Measurements from ENCODE around the gene SLC37A2.

SLC37A2 gene

DNA sequence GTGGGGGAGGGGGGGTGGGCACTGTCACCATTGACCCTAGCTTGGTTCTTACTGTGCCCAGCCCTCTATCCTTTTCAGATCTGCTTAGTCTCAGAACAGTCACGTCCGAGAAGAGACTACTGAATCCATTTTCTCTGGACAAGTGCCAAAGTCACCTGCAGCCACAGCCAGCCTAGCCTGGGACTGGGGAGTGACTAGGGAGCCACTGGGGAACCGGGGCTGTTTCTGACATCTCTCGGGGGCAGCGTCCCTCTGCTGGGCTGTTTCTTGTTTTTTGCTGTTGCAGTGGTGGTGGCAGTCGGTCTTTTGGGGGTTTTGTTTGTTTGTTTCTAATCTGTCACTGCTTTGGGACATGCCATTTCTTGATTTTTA lies 8.7 kb downstream of the SLC37A2 start:
- Histone ChIP-seq H3K4me1 (ENCODE audit: insufficient read depth, low read length) (no peaks in the 10 kb centered on the region), H3K9ac (ENCODE audit: low read length) (no peak overlapping the region), H3K9me3 (ENCODE audit: low read length) (no peaks in the 10 kb centered on the region), H3K36me3 (ENCODE audit: insufficient read depth, low read length) (no peaks in the 10 kb centered on the region), H3K27me3 (ENCODE audit: control insufficient read depth in 1 of 2, insufficient read depth in 2 of 2, low read length in 2 of 2) (no peaks in the 10 kb centered on the region), H3K4me3 (ENCODE audit: low read depth in 1 of 2, low read length in 2 of 2) (no peak overlapping the region), H3K27ac (ENCODE audit: low read depth, low read length) (no peak overlapping the region)

DNA sequence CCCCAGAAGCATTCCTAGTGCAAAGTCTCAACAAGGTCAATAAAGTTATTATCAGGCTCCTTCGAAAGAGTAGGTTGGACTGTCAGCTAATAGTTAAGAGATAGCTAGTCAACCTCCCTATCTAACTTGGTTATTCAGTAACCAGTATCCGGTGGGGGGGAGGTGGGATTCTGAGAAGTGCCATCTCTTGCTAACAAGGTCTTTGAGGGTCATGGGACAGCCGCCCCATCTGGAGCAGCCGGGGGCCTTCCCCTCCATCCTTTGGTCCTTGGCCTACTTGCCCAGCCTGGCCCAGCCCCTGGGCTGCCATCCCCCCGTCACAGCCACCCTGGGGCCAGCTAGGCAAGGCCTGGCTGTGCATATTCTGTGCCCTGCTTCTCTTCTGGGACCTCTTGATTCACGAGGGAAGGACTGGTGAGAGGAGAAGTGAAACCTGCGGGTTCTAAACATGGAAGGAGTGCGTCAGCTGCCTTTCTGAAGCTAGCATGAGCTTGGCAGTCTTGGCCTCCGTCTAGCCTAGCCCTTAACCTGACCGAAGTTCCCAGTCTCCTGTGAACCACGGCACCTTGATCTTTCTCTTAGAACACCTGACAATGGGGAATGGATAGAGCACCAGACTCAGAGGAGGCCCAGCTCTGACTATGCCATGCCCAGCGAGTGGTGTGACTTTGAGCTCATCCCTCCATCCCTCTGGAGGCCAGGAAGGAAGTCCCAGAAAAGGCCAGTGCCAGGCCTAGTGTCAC lies 9.3 kb downstream of the SLC37A2 start:
- Histone ChIP-seq H3K36me3 (ENCODE audit: insufficient read depth, low read length) (no peaks in the 10 kb centered on the region), H3K9me3 (ENCODE audit: low read length) (no peaks in the 10 kb centered on the region), H3K4me3 (ENCODE audit: low read depth in 1 of 2, low read length in 2 of 2) (no peak overlapping the region), H3K27ac (ENCODE audit: low read depth, low read length) (no peak overlapping the region), H3K27me3 (ENCODE audit: control insufficient read depth in 1 of 2, insufficient read depth in 2 of 2, low read length in 2 of 2) (no peaks in the 10 kb centered on the region), H3K4me1 (ENCODE audit: insufficient read depth, low read length) (no peaks in the 10 kb centered on the region), H3K9ac (ENCODE audit: low read length) (no peak overlapping the region)

GRCh38 chr11:125072961-125073590 lies 10.0 kb downstream of the SLC37A2 start:
- H3K27ac ChIP-seq (ENCODE audit: low read depth, low read length) = no peak overlapping the region

DNA sequence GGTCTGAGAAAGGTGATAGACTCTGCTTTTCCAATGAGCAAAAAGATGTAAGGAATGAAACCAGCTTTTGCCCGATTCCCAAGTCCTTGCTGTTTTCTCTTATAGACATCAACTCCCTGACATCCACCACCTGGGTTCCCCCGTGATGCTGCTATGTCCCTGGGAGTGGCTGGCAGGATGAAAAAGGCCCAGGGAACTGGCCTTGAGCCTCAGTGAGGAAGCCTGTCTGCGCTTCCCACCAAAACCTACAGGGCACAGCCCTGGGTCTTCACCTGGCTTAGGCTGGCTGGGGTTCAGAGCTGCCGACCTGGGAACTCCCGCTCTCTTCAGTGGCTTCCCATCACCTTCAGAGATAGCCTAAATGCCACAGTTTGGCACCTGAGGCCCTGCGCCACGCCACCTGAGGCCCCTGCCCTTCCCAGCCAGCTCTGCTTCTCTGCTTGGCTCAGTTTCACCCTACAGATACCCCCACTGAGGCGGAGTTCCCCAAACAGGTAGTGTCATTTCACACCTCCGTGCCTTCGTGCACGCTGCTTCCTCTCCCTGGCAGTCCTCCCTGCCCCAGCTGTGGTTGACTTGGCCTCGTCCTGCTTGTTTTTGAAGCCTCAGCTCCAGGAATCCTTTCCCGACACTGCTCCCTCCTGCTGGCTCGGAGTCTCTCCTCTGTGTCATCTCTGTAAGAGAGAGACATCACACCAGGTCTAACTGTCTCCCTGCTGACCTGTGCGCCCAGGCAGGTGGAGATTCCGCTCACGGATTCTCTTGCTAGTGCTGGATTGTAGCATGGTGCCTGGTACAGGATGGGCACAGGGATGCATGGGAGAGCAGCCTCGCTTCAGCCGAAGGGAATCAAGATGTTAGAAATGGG lies 10.7 kb downstream of the SLC37A2 start:
- Histone ChIP-seq H3K9ac (ENCODE audit: low read length) (no peak overlapping the region), H3K27me3 (ENCODE audit: control insufficient read depth in 1 of 2, insufficient read depth in 2 of 2, low read length in 2 of 2) (no peaks in the 10 kb centered on the region), H3K27ac (ENCODE audit: low read depth, low read length) (no peak overlapping the region), H3K4me1 (ENCODE audit: insufficient read depth, low read length) (no peaks in the 10 kb centered on the region), H3K9me3 (ENCODE audit: low read length) (no peaks in the 10 kb centered on the region), H3K36me3 (ENCODE audit: insufficient read depth, low read length) (no peaks in the 10 kb centered on the region), H3K4me3 (ENCODE audit: low read depth in 1 of 2, low read length in 2 of 2) (no peak overlapping the region)

More at GRCh38 chr11:125072961-125073590, 10.0 kb downstream of the SLC37A2 start:
- no peak overlapping the region for H3K4me3 ChIP-seq (ENCODE audit: low read depth in 1 of 2, low read length in 2 of 2)
- no peaks in the 10 kb centered on the region for H3K27me3 ChIP-seq (ENCODE audit: control insufficient read depth in 1 of 2, insufficient read depth in 2 of 2, low read length in 2 of 2)
- no peaks in the 10 kb centered on the region for H3K9me3 ChIP-seq (ENCODE audit: low read length)
- no peak overlapping the region for H3K9ac ChIP-seq (ENCODE audit: low read length)
- no peaks in the 10 kb centered on the region for H3K4me1 ChIP-seq (ENCODE audit: insufficient read depth, low read length)
- no peaks in the 10 kb centered on the region for H3K36me3 ChIP-seq (ENCODE audit: insufficient read depth, low read length)

DNA sequence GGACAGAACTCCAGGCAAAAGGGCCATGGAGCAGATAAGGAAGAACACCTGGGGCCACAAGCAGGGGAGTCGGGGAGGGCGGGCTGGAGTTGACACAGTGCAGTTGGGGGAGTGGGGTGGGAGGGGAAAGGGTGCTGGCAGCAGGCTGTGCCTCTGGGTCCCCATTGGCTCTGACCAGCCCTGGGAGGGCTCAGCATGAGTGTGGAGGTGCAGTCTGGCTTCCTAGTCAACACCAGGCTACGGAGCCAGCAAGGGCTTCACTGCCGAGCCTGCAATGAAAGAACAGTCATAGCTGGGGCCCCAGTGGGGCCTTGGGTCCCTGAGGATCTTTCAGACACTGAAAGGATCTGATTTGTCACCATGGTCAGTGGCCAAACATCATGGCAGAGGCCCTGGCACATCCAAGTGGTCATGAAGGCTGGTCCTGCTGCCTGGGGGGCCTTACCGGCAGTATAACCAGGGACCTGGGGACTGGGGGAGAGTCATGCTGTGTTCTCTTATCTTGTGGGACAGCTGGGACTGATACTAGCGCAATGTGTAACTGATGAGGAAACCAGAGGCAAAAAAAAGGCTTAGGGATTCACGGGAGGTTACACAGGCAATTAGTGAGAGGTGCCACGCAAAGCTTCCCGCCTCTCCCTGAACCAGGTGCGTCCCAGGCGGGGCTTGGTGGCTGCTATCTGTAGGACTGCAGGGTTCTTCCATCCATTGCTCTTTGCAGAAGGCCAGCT lies 11.6 kb downstream of the SLC37A2 start:
- H3K9me3 ChIP-seq (ENCODE audit: low read length) = no peaks in the 10 kb centered on the region
- H3K36me3 ChIP-seq (ENCODE audit: insufficient read depth, low read length) = no peaks in the 10 kb centered on the region
- H3K27me3 ChIP-seq (ENCODE audit: control insufficient read depth in 1 of 2, insufficient read depth in 2 of 2, low read length in 2 of 2) = no peaks in the 10 kb centered on the region
- no peak overlapping the region for H3K4me3 ChIP-seq (ENCODE audit: low read depth in 1 of 2, low read length in 2 of 2)
- no peak overlapping the region for H3K27ac ChIP-seq (ENCODE audit: low read depth, low read length)
- no peak overlapping the region for H3K9ac ChIP-seq (ENCODE audit: low read length)
- H3K4me1 ChIP-seq (ENCODE audit: insufficient read depth, low read length) = no peaks in the 10 kb centered on the region

DNA sequence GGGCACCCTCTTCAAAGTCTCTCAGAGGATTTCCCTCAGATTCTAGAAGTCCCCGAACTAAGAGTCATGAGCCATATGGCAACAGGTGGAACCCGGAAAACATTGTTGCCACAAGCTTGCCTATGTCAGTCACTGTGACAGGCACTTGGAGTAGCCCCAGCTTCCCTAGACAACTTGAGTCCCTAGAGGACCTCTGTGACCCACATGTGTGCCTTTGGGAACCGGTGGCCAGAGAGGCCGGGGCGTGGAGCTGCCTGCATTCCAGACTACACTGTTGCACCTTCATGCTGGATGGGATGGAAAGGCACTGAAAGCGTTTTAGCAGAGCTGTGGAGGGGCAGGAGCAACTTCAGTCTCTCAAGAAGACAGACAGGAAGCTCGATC lies 12.1 kb downstream of the SLC37A2 start:
- no peak overlapping the region for H3K9ac ChIP-seq (ENCODE audit: low read length)
- no peaks in the 10 kb centered on the region for H3K36me3 ChIP-seq (ENCODE audit: insufficient read depth, low read length)
- no peaks in the 10 kb centered on the region for H3K27me3 ChIP-seq (ENCODE audit: control insufficient read depth in 1 of 2, insufficient read depth in 2 of 2, low read length in 2 of 2)
- no peak overlapping the region for H3K27ac ChIP-seq (ENCODE audit: low read depth, low read length)
- no peaks in the 10 kb centered on the region for H3K9me3 ChIP-seq (ENCODE audit: low read length)
- no peak overlapping the region for H3K4me3 ChIP-seq (ENCODE audit: low read depth in 1 of 2, low read length in 2 of 2)
- H3K4me1 ChIP-seq (ENCODE audit: insufficient read depth, low read length) = no peaks in the 10 kb centered on the region

DNA sequence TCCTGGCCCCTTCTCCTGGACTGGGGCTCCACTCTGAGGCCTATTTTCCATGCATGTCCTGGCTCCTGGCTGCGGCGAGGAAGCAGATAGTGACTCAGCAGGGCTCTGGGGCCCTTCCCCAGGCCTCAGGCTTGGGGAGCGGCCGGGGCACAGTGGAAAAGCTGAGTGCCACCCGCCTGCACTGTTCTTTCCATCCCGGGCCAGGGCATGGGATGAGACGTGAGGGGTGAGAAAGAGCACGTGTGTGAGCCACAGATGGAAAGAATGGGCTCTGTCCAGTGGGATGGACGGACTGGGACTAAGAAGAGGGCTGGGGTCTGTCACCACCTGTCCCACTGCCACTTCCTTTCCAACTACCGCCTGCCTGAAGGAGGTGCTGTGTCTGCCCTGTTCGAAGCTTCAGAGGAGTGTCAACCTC lies 12.8 kb downstream of the SLC37A2 start:
- Histone ChIP-seq H3K9ac (ENCODE audit: low read length) (no peak overlapping the region), H3K36me3 (ENCODE audit: insufficient read depth, low read length) (no peaks in the 10 kb centered on the region), H3K27me3 (ENCODE audit: control insufficient read depth in 1 of 2, insufficient read depth in 2 of 2, low read length in 2 of 2) (no peaks in the 10 kb centered on the region), H3K4me3 (ENCODE audit: low read depth in 1 of 2, low read length in 2 of 2) (no peak overlapping the region), H3K27ac (ENCODE audit: low read depth, low read length) (no peak overlapping the region), H3K9me3 (ENCODE audit: low read length) (no peaks in the 10 kb centered on the region), H3K4me1 (ENCODE audit: insufficient read depth, low read length) (no peaks in the 10 kb centered on the region)

DNA sequence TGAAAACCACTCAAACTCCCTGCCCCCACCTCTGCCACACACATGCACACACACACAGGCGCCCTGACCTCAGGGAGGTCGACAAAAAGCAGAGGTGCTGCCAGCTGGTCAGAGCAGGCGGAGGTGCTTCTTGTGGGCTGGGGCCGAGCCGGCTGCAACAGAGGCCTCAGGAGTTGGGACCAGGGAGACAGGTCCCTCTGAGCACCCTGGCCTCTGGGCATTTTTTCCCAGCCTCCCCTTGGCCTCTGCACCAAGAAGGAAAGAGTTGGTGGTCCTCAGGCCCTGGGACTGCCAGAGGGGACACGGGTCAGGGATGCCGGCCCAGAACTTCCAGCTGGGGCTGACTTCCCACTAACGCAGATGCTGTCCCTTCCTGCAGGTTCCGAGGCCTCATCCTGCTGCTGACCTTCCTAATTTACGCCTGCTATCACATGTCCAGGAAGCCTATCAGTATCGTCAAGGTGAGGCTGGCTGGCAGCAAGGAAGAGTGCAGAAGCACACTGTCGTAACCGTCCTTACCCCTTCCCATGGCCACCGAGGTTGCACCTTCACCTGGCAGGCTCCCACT lies 13.4 kb downstream of the SLC37A2 start:
- Histone ChIP-seq H3K4me3 (ENCODE audit: low read depth in 1 of 2, low read length in 2 of 2) (no peak overlapping the region), H3K9me3 (ENCODE audit: low read length) (no peaks in the 10 kb centered on the region), H3K36me3 (ENCODE audit: insufficient read depth, low read length) (no peaks in the 10 kb centered on the region), H3K27me3 (ENCODE audit: control insufficient read depth in 1 of 2, insufficient read depth in 2 of 2, low read length in 2 of 2) (no peaks in the 10 kb centered on the region), H3K9ac (ENCODE audit: low read length) (no peak overlapping the region), H3K4me1 (ENCODE audit: insufficient read depth, low read length) (no peaks in the 10 kb centered on the region), H3K27ac (ENCODE audit: low read depth, low read length) (no peak overlapping the region)

- H3K27me3 ChIP-seq (ENCODE audit: control insufficient read depth in 1 of 2, insufficient read depth in 2 of 2, low read length in 2 of 2) = no peaks in the 10 kb centered on the region
- no peaks in the 10 kb centered on the region for H3K9me3 ChIP-seq (ENCODE audit: low read length)
- no peak overlapping the region for H3K9ac ChIP-seq (ENCODE audit: low read length)
- H3K27ac ChIP-seq (ENCODE audit: low read depth, low read length) = no peak overlapping the region
- no peaks in the 10 kb centered on the region for H3K4me1 ChIP-seq (ENCODE audit: insufficient read depth, low read length)
- no peak overlapping the region for H3K4me3 ChIP-seq (ENCODE audit: low read depth in 1 of 2, low read length in 2 of 2)
- H3K36me3 ChIP-seq (ENCODE audit: insufficient read depth, low read length) = no peaks in the 10 kb centered on the region
Observed at GRCh38 chr11:125078016-125078415, 14.9 kb downstream of the SLC37A2 start.

- H3K9ac ChIP-seq (ENCODE audit: low read length) = no peak overlapping the region
- no peak overlapping the region for H3K27ac ChIP-seq (ENCODE audit: low read depth, low read length)
- H3K4me3 ChIP-seq (ENCODE audit: low read depth in 1 of 2, low read length in 2 of 2) = no peak overlapping the region
- no peaks in the 10 kb centered on the region for H3K9me3 ChIP-seq (ENCODE audit: low read length)
- no peaks in the 10 kb centered on the region for H3K4me1 ChIP-seq (ENCODE audit: insufficient read depth, low read length)
- no peaks in the 10 kb centered on the region for H3K36me3 ChIP-seq (ENCODE audit: insufficient read depth, low read length)
- H3K27me3 ChIP-seq (ENCODE audit: control insufficient read depth in 1 of 2, insufficient read depth in 2 of 2, low read length in 2 of 2) = no peaks in the 10 kb centered on the region
Observed at GRCh38 chr11:125078516-125079140, 15.5 kb downstream of the SLC37A2 start.
